Measurements from ENCODE around the gene HSBP1L1.

The HSBP1L1 gene

GRCh38 chr18:79935098-79935480 is 29.4 kb upstream of the HSBP1L1 start:
- H3K27ac ChIP-seq (ENCODE audit: low read depth, low read length), result no peak overlapping the region
- peaks cover 35% of the 10 kb centered on the region for H3K36me3 ChIP-seq (ENCODE audit: low read length)
- peaks cover 29% of the 10 kb centered on the region; the same call in 1 of the 2 replicates for H3K9me3 ChIP-seq (ENCODE audit: insufficient read depth, low read length)

GRCh38 chr18:79935499-79935898 is 28.9 kb upstream of the HSBP1L1 start:
- Histone ChIP-seq H3K27ac (ENCODE audit: low read depth, low read length) (no peak overlapping the region), H3K4me2 (ENCODE audit: low read depth, low read length, poor library complexity, severe bottlenecking) (no peak overlapping the region), H3K9me3 (ENCODE audit: insufficient read depth, low read length) (peaks cover 25% of the 10 kb centered on the region; the same call in 1 of the 2 replicates), H3K27me3 (ENCODE audit: low read length) (no peaks in the 10 kb centered on the region), H3K36me3 (ENCODE audit: low read length) (peaks cover 31% of the 10 kb centered on the region), H4K20me1 (ENCODE audit: low read depth, low read length) (no peaks in the 10 kb centered on the region), H3K79me2 (ENCODE audit: insufficient read depth, low read length) (peaks cover 21% of the 10 kb centered on the region), H3F3A (ENCODE audit: insufficient read depth) (no peaks in the 10 kb centered on the region), H3K9ac (ENCODE audit: low read length) (no peak overlapping the region), H3K4me3 (ENCODE audit: insufficient read depth, low read length, poor library complexity, severe bottlenecking) (no peak overlapping the region), H2AFZ (ENCODE audit: low read depth, low read length, severe bottlenecking) (no peak overlapping the region), H3K9me2 (replicated peaks; ENCODE audit: insufficient read depth, low read length) (no peaks in the 10 kb centered on the region)
- no peak for TF ChIP-seq EZH2phosphoT487 (conservative IDR thresholded peaks at IDR 0.05; ENCODE audit: low read length)
- TF ChIP-seq, protein P1, sequence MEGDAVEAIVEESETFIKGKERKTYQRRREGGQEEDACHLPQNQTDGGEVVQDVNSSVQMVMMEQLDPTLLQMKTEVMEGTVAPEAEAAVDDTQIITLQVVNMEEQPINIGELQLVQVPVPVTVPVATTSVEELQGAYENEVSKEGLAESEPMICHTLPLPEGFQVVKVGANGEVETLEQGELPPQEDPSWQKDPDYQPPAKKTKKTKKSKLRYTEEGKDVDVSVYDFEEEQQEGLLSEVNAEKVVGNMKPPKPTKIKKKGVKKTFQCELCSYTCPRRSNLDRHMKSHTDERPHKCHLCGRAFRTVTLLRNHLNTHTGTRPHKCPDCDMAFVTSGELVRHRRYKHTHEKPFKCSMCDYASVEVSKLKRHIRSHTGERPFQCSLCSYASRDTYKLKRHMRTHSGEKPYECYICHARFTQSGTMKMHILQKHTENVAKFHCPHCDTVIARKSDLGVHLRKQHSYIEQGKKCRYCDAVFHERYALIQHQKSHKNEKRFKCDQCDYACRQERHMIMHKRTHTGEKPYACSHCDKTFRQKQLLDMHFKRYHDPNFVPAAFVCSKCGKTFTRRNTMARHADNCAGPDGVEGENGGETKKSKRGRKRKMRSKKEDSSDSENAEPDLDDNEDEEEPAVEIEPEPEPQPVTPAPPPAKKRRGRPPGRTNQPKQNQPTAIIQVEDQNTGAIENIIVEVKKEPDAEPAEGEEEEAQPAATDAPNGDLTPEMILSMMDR (IDR thresholded peaks at IDR 0.05; ENCODE audit: insufficient read depth, low read length, poor library complexity, severe bottlenecking), result no peak

More at GRCh38 chr18:79935098-79935480, 29.4 kb upstream of the HSBP1L1 start:
- no peaks in the 10 kb centered on the region for H4K20me1 ChIP-seq (ENCODE audit: low read depth, low read length)
- no peak overlapping the region for H3K4me2 ChIP-seq (ENCODE audit: low read depth, low read length, poor library complexity, severe bottlenecking)
- no peak for TF ChIP-seq EZH2phosphoT487 (conservative IDR thresholded peaks at IDR 0.05; ENCODE audit: low read length)
- TF ChIP-seq, protein P1 (IDR thresholded peaks at IDR 0.05; ENCODE audit: insufficient read depth, low read length, poor library complexity, severe bottlenecking), result no peak
- no peak overlapping the region for H2AFZ ChIP-seq (ENCODE audit: low read depth, low read length, severe bottlenecking)
- no peaks in the 10 kb centered on the region for H3K9me2 ChIP-seq (replicated peaks; ENCODE audit: insufficient read depth, low read length)
- H3F3A ChIP-seq (ENCODE audit: insufficient read depth), result no peaks in the 10 kb centered on the region
- no peak overlapping the region for H3K9ac ChIP-seq (ENCODE audit: low read length)
- H3K79me2 ChIP-seq (ENCODE audit: insufficient read depth, low read length), result peaks cover 21% of the 10 kb centered on the region
- H3K27me3 ChIP-seq (ENCODE audit: low read length), result no peaks in the 10 kb centered on the region
- H3K4me3 ChIP-seq (ENCODE audit: insufficient read depth, low read length, poor library complexity, severe bottlenecking), result no peak overlapping the region

DNA sequence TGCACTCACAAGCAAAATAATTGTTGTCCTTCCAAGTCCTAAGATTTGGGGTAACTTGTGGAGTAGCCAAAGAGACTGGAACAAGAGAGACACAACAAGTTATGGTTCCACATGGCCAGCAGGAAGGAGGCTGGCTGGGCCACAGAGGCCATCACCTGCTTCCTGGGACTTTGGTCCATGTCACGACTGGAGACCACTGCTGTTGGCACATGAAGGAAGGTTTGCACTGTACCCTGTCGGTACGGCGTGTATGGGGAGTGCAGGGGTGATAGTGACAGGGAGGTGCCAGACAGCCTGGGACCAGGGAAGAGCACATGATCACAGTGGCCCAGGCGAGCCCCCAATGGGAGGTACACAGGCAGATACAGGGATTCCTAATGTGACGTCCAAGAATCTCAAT is 28.5 kb upstream of the HSBP1L1 start:
- Histone ChIP-seq H3K9me3 (ENCODE audit: insufficient read depth, low read length) (peaks cover 22% of the 10 kb centered on the region; the same call in 1 of the 2 replicates), H3F3A (ENCODE audit: insufficient read depth) (no peaks in the 10 kb centered on the region), H2AFZ (ENCODE audit: low read depth, low read length, severe bottlenecking) (no peak overlapping the region), H4K20me1 (ENCODE audit: low read depth, low read length) (no peaks in the 10 kb centered on the region), H3K4me2 (ENCODE audit: low read depth, low read length, poor library complexity, severe bottlenecking) (no peak overlapping the region), H3K27me3 (ENCODE audit: low read length) (no peaks in the 10 kb centered on the region), H3K36me3 (ENCODE audit: low read length) (peaks cover 26% of the 10 kb centered on the region), H3K4me3 (ENCODE audit: insufficient read depth, low read length, poor library complexity, severe bottlenecking) (no peak overlapping the region), H3K79me2 (ENCODE audit: insufficient read depth, low read length) (peaks cover 21% of the 10 kb centered on the region), H3K27ac (ENCODE audit: low read depth, low read length) (no peak overlapping the region), H3K9ac (ENCODE audit: low read length) (no peak overlapping the region), H3K9me2 (replicated peaks; ENCODE audit: insufficient read depth, low read length) (no peaks in the 10 kb centered on the region)
- TF ChIP-seq, protein P1 (IDR thresholded peaks at IDR 0.05; ENCODE audit: insufficient read depth, low read length, poor library complexity, severe bottlenecking), result no peak
- no peak for TF ChIP-seq EZH2phosphoT487 (conservative IDR thresholded peaks at IDR 0.05; ENCODE audit: low read length)

Data from SU-DHL-6 (cell line).